GM18511 (cell line): ENCODE data around the gene TRAPPC2L.

Source experiments
- ATAC-seq: cut with Tn5 transposase; IDR thresholded peaks from one replicate; pipeline ENCODE4 v1.9.1; 2021; ENCODE audit warnings: mild to moderate bottlenecking, moderate library complexity; ENCODE audit not compliant: unreplicated experiment

The TRAPPC2L gene

DNA sequence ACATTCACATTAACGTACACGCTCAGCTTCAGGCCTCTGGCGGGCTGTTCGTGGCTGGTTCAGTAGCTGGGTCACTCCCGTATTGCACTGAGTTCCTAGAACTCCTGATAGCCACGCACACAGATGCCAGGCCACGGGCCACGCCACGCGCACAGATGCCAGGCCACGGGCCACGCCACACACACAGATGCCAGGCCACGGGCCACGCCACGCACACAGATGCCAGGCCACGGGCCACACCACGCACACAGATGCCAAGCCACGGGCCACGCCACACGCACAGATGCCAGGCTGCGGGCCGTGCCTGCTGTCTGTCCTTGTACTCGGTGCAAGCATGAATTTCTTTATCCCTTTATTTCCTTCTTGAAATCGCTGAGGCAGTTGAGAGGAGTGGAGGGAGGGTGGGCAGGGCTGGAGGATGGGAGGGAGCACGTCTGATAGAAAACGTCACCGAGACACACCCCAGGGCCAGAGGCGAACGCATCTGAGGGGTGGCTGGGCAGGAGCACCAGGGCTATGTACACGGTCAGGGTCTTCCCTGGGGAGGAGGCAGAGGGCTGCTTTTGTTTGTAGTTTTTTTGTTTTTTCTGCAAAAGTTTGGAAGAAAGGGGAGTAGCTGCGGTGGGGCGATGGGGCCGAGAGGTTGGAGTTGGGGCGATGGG is 18.1 kb downstream of the TRAPPC2L start:
- ATAC-seq = no peak

DNA sequence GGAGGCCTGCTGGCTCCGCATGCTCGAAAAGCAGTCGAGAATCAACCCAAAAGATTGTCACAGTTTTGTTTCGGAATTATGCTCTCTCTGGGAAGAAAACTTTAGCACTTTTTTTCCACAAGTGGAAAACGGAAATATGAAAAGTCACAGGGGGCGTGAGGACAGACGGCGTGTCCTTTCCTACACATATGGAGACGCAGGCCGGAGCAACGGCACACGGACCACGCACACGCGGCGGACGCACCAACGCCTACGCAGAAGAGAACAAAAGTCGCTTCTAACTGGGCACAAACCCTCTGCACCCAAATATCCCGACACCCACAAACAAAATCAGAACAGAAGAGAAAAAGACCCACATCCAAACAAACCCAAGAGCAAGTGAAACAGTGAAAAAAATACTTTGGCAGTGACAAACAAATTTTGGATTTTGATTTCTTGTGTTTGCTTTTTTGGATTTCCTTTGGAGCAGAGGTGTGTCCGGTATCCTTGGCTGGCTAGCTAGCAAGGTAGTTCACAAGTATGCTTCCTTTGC is 18.8 kb downstream of the TRAPPC2L start:
- no peak for ATAC-seq

DNA sequence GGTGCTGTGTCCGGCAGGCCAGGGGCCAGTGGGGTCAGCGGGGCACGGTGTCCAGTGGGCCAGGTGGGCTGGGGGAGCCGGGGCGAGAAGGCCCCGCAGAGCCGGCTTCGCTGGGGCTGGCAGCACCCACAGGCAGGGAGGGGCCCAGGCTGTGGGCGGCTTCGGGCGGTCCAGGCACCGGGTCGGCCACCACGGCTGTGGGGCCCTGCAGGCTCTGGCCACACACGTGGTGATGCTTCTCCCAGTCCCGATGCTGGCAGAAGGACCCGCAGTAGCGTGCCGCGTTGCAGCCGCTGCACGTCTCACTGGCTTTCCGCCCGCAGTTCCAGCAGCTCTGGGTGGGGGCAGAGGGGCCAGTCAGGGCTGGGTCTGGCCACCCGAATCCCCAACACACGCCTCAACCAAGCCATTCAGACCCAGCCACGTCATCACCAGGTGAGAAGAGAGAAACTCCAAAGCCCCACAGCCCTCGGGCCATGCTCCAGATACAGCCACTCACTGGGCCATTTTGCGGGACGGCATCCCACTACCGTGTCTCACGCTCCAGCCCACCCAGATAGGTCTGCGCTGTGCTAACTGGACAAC is 20.1 kb downstream of the TRAPPC2L start:
- ATAC-seq = no peak

DNA sequence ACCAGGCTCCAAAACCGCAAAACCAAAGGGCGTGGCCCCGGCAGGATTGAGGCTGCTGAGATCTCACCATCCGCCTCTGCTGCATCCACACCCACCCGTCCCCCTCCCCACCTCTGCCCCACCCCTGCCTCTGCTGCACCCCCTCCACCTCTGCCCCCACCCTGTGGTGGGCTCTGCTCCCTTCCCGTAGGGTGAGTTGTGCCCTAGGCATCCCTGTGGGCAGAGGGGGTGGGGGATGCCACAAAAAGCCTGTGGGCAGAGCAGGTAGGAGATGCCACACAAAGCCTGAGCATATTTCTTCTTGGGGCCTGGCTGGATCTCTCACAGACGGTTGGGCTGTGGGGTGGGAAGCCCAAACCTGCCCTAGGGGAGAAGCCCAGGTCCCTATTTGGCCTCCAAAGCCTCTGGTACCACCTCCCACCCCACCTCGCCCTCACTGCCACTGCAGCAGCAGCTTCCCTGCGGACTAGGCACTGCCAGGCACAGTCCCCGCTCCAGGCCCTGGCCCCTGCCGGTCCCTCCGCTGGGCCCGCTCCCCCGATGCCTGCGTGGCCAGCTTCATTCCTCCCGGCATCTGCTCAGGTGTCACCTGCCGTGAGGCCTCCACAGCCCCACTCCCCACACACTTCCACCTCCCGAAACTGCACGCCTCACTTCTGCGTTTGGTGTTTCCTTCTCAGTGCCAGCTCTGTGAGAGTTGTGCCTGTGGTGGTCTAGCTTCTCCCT is 20.8 kb downstream of the TRAPPC2L start:
- no peak for ATAC-seq

DNA sequence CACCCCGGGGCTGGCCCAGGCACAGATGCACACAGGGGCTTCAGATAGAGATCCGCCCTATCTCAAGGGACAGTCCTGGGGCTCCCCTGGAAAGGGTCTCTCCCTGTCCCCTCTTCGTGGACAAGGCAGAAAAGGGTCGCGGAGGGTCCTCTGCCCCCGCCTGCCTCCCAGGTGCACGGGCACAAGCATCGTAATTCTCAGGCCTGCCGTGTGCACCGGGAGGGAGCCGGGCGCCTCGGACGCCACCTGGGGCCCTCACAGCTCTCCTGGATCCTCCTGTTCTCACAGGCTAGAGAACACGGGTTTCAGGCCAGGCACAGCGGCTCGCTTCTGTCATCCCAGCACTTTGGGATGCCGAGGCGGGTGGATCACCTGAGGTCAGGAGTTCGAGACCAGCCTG is 21.4 kb downstream of the TRAPPC2L start:
- no peak for ATAC-seq

DNA sequence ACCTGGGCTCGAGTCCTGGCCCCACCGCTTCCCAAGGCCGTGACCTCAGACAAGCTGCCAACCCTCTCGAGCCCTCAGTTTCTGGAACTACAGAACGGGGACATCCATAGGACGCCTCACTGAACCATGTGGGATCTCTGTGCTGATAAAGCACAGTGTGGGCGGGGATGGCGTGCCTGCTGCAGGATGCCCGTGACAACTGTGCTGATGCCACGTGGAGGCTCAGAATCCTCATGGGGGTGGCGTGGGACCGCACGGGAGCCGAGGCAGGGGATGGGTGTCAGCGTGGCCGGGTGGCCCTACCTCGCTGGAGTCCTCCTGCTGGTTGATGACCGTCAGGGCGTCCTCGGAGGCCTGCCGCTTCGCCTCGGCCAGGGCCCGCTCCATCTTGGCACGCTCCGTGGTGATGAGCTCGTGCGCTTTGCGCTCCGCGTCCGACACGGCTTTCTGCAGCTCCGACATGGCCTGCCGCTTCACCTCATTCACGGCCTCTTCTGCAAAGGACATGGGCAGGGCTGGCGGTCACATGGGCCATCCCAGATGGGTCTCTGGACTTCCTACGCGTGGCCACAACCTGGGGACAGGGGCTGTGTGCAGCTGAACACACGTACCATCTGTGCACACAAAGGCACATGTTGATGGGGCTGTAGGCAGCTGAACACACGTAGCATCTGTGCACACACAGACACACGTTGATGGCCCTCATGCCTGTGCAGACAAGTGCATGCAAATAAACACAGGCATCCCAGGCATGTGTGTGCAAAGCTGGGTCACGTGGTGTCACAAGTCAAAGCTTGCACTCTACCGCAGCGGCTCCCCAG is 22.2 kb downstream of the TRAPPC2L start:
- ATAC-seq = no peak

DNA sequence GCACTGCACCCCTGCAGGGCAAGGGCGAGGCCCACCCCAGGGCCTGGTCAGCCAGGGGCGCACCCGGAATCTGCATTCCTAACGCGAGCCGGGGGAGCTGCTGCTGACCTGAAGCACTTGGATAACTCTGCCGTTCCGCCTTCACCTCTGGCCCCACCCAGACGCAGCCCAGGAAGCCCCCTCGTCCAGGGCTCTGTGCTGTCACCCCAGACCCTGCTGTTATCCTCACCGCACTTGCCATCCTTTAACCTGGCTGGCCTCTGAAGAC is 22.8 kb downstream of the TRAPPC2L start:
- ATAC-seq = no peak

DNA sequence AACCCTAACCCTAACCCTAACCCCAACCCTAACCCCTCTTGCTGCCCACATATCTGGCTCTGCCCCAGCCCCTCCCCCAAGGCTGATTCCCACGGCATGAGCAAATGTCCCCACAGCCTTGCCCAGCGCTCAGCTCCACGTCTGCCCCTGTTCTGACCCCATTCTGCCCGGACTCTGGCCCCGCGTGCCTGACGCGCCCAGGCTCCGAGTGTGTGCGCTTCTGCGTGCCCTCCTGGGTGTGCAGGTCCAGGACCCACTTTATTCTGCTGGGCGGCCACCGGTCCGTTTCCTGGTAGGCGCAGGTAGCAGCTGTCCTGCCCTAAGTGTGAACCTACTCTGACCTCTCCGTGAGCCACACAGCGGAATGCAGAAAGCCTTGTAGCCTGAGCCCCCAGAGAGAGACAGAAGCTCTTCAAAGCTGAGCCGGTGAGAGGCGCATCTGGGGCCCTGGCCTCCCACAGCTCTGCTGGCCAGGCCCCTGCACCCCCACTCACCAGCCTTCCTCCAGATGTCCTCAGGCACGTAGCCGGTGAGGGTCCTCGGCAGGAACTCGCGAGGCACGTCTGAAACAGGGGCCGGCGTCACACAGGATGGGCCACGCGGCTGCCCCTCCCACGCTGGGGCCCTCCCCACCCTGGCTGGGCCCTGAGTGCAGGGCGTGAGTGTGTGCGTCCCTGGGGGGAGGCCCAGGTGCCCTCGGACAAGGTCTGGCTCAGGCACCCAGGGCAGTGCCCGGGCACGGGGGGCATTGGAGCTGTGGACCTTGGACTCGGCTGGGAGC is 23.5 kb downstream of the TRAPPC2L start:
- no peak for ATAC-seq

DNA sequence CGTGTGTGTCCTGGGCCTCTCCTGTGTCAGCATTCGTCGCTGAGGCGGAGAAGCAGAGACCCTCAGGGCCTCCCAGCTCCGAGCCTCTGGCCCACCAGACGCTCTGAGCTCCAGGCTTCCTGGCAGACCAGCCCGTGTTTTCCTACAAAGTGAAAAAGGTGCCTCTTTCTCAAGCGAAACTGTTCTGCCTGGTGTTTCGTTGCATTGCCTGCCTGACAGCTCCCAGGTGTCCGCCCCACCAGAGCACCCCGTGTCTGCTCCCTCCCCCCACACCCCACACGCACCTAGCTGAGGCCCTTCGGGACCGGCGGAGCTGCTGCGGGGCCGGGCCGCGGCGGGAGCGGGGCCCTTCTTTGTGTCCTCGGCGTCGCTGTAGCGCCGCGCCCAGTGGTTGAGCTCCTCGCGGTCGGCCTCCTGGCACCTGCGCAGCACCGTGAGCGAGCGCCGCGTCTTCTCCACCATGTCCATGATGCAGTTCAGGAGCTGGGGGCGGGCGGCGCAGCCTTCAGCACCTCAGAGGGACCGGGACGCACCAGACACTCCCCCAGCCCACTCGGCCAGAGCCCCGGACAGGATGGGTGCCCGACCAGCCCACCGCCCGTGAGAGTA is 24.2 kb downstream of the TRAPPC2L start:
- no peak for ATAC-seq

DNA sequence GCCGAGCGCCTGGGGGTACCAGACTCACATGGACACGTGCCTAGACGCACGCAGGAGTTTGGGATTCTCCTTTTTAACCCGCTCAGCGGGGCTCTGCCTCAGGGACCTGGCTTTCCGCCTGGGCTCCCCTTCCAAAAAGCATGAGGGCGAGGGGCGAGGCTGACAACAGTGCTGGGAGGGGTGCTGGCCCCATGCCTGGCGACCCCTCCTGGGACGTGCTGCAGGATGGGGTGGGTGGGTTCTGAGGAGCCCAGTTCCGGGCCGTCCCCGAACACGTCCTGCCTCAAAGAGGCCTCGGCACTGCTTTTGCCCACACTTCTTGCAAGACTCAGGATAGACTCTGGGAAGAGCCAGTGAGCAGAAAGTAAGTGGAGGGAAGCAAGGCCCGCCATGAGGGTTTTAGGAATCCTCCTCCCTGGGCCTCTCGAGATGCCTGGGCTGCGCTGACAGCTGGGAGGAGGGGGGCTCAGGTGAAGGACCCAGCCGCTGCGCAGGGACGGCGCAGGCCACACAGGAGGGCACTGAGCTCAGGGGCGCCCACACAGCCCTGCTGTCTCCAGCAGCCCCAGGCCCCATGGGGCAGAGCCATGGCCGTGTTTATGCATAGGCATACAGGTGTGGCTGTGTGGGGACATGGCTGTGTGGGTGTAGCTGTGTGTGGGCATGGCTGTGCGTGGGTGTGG is 24.9 kb downstream of the TRAPPC2L start:
- ATAC-seq = no peak

DNA sequence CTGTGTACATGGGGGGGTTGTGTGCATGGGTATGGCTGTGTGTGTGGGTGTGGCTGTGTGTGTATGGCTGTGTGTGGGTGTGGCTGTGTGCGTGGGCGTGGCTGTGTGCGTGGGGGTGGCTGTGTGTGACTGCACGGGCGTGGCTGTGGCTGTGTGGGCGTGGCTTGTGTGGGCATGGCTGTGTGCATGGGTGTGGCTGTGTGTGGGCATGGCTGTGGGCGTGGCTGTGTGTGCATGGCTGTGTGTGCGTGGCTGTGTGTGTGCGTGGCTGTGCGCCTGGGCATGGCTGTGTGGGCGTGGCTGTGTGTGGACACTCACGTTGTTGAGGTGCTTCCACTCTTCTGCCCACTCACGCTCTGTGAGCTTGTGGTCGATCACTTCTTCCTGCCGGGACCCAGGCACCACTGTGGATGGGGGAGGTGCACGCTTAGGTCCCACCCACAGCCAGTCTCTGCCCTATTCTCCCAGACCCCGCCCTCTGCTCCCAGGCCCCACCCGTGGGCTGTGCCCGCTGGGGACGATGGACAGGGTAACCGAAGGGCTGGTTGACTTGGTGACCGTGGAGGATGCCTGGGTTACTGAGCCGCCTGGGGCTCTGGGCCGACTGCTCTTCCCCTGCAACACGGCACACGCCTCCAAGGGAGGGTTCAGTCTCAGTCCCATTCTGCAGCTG is 25.6 kb downstream of the TRAPPC2L start:
- ATAC-seq = no peak

DNA sequence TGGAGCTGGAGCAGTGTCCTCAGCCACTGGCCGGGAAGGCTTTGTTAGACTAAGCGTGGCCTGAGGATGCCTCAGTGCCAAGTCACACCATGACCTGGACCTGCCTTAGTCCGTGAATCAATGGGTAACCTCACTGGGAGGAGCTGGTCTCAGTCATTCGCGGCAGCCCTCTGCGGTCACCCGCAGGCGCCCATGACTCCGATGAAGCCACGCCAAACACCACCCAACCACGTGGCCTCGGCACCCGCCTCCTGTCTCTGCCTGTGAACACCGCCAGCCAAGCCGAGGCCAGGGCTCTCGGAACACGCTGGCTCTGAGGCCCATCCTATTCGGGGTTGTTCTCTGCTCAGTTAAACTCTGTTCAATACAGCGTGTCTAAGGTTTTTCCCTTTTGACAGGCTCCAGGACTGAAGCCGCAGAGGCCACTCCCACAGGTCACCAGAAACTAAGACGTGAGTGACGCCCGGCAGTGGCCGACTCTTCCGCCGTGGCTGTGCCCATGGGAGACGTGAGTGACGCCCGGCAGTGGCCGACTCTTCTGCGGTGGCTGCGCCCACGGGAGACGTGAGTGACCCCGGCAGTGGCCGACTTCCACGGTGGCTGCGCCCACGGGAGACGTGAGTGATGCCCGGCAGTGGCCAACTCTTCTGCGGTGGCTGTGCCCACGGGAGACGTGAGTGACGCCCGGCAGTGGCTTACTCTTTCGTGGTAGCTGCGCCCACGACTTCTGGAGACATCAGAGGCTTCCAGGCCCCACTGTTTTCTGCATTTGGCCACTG is 26.4 kb downstream of the TRAPPC2L start:
- no peak for ATAC-seq

DNA sequence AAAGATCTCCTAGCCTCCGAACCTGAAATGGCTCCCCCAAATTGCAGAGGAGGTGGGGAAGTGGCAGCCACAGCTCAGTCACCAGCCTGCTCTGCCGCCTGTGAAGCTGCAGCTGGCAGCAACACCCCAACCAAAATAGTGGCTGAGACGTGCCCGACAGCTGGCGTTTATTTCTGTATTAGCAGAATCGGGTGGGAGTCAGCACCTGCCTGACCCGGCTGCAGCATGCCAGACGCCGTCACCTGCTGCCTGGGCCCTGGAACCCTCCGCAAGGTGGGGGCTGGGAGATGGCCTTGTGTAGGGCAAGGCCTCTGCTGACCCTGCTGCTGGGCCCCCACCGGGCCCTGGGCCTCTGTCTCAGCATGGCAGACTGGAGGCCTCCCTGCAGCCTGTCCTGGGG is 27.0 kb downstream of the TRAPPC2L start:
- no peak for ATAC-seq

DNA sequence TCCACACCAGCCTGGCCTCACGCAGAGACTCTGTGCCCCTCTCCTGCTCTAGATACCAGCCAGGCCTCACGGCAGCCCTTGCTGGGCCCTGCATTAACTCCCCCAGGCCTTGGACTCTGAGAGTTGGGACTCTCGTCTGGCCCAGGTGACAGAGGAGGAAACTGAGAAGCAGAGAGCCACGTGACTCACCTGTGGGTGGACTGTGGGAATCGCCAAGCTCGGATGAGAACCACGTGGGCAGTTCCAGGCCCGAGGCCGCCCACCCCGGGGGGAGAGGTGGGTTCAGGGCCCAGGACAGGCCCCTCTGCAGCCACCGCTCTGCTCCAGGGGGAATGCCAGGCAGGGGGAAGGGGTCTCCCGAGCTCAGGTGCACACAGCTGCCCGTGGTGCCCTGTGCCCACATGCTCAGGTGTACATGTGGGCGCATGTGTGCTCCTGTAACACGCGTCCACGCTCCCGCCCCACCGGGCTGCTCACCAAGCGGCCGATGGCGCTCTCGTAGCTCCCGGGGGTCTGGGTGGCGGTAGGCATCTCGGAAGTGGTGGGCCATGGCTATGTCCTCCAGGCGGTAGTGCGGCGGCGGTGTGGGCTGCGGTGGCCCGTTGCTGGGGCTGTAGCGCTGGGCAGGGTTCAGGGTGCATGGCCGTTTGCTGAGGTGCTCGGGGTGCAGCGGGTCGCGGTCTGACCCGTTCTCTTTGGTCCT is 27.8 kb downstream of the TRAPPC2L start:
- no peak for ATAC-seq

DNA sequence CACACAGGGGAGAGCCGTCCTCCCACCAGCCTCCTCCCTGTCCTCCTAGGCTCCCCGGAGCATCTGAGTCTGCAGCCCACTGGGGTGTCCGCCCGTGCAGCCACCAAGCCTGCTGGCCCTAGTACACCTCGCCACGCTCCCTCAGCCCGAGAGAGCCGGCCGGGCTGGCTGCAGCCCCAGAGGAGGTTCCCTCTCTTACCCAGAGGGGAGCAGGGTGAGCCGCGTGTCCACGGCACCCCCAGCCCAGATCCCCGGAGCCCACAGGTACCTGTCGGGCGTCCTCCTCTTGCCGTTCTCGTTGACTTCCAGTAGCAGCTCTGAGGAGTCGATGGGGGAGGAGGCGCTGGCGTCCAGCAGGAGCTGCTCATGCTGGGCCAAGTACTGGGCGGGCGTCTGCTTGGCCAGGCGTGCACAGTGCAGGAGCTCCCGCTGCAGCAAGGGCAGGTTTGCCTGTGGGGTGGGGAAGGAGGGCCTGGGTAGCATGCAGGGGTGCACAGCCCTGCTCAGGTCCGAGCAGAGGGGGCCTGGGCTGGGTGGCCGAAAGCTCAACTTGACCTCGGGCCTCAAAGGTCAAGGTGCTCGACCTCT is 28.9 kb downstream of the TRAPPC2L start:
- ATAC-seq = no peak

DNA sequence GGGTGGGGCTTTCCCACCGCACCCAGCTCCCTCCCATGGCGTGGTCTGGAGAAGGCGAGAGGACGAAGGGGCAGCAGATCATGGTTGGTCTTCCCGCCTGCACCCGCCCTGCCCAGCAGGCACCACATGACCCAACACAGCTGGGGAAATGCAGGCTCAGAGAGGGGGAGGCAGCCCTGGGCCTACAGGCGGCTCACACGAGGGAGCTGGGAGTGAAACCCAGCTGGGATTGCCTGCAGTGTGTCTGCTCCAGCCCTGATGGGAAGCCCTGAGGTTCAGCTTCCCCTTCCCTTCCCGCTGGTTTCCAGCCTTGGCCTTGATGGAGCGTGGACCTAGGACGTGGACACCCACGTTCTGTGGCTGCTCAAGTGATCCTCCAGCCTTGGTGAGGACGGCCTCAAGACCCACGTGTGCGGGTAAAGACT is 29.5 kb downstream of the TRAPPC2L start:
- no peak for ATAC-seq

DNA sequence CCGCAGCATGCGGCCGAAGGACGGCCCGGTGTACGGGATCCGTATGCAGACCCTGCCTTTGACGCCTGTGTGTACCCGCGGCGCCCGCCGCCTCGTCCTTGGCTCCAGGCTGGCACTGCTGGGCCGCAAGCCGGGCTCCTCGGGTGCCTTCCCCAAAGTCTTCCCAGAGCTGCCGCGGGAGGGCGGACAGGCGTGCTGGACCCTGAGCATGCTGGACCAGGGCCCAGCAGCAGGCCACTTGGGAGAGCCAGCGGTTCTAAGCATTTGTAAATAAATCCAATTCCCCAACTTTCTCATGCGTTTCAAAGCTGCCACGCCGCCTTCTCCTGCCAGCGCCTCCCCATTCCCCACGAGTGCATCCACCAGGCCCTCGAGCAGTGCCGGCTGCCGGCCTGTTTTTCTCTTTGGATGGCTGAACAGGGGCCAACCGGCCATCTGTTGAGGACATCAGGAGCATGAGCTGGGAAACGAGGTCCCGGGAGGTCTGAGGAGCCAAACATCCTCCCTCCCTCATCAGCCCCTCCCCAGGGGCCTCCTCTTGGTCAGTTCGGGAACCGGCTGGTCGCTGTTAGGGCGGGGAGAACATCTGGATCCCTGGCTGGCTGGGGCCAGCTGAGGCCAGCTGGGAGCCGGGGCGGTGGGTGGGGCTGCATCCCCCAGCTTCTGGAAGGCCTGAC is 30.1 kb downstream of the TRAPPC2L start:
- no peak for ATAC-seq
